Mesenchymal stem cell (in vitro differentiated cells and primary cell): ENCODE data around the gene KDM1B.
A peak's percentile ranks its signal among the peaks of the same experiment; 100 is the strongest.

ENCODE experiments used
- DNase-seq: peaks from one replicate; pipeline ENCODE4 v3.0.0-alpha.2; 2013
- H2AFZ ChIP-seq: one replicate; pipeline ENCODE4 v1.6.1; 2013; ENCODE audit warnings: low read depth, mild to moderate bottlenecking, control low read depth, inconsistent platforms, low read length, moderate library complexity
- H2AK5ac ChIP-seq: 2 replicates; pipeline ENCODE4 v1.6.1; 2013; ENCODE audit warnings: low read length, moderate library complexity, mild to moderate bottlenecking, inconsistent platforms; ENCODE audit not compliant: severe bottlenecking
- H2BK120ac ChIP-seq: one replicate; pipeline ENCODE4 v1.6.1; 2013; ENCODE audit warnings: low read depth, mild to moderate bottlenecking, inconsistent platforms, low read length, moderate library complexity
- H2BK12ac ChIP-seq, 2 experiments: one replicate each; pipeline ENCODE4 v1.6.1; 2013; ENCODE audit warnings: inconsistent platforms in 2 of 2, low read length in 2 of 2, mild to moderate bottlenecking in 2 of 2, moderate library complexity in 2 of 2, control low read depth in 1 of 2
- H2BK15ac ChIP-seq: one replicate; pipeline ENCODE4 v1.6.1; 2013; ENCODE audit warnings: mild to moderate bottlenecking, low read depth, inconsistent platforms; ENCODE audit not compliant: poor library complexity, severe bottlenecking
- H2BK5ac ChIP-seq: 2 replicates; pipeline ENCODE4 v1.6.1; 2013; ENCODE audit warnings: low read depth, mild to moderate bottlenecking, low read length, control low read depth, inconsistent platforms; ENCODE audit not compliant: poor library complexity, severe bottlenecking
- H3K14ac ChIP-seq, 2 experiments: one replicate each; pipeline ENCODE4 v1.6.1; 2013; ENCODE audit warnings: inconsistent platforms in 2 of 2, low read length in 2 of 2, control low read depth in 1 of 2, mild to moderate bottlenecking in 1 of 2, moderate library complexity in 1 of 2
- H3K18ac ChIP-seq, 2 experiments: one replicate each; pipeline ENCODE4 v1.6.1; 2013; ENCODE audit warnings: inconsistent platforms in 2 of 2, low read length in 2 of 2, control low read depth in 1 of 2, low read depth in 1 of 2, mild to moderate bottlenecking in 1 of 2
- H3K23ac ChIP-seq, 2 experiments: one replicate each; pipeline ENCODE4 v1.6.1; 2013; ENCODE audit warnings: inconsistent platforms in 2 of 2, low read length in 2 of 2, mild to moderate bottlenecking in 2 of 2, moderate library complexity in 2 of 2, control low read depth in 1 of 2
- H3K27ac ChIP-seq: 2 replicates; pipeline ENCODE4 v1.5.1; 2013; ENCODE audit warnings: mild to moderate bottlenecking, moderate library complexity, low read length, control low read depth, inconsistent platforms; ENCODE audit not compliant: poor library complexity, severe bottlenecking
- H3K27me3 ChIP-seq, 2 experiments: 2 replicates each; pipeline versions ENCODE4 v1.6.1 to v1.7.0; 2013; ENCODE audit warnings: low read length in 2 of 2, mild to moderate bottlenecking in 2 of 2, moderate library complexity in 2 of 2, control low read depth in 1 of 2, inconsistent platforms in 1 of 2; ENCODE audit not compliant: control insufficient read depth in 1 of 2, insufficient read depth in 1 of 2
- H3K36me3 ChIP-seq, 2 experiments: 2 replicates each; pipeline versions ENCODE4 v1.6.1 to v1.7.0; 2013; ENCODE audit warnings: low read length in 2 of 2, control low read depth in 1 of 2, inconsistent platforms in 1 of 2, low read depth in 1 of 2, mild to moderate bottlenecking in 1 of 2; ENCODE audit not compliant: insufficient read depth in 2 of 2, control insufficient read depth in 1 of 2
- H3K4ac ChIP-seq, 2 experiments: one replicate each; pipeline ENCODE4 v1.6.1; 2013; ENCODE audit warnings: inconsistent platforms in 2 of 2, low read length in 2 of 2, mild to moderate bottlenecking in 2 of 2, moderate library complexity in 2 of 2, control low read depth in 1 of 2, low read depth in 1 of 2
- H3K4me1 ChIP-seq: 2 replicates; pipeline ENCODE4 v1.6.1; 2013; ENCODE audit warnings: low read depth, low read length, control low read depth; ENCODE audit not compliant: control insufficient read depth, insufficient read depth
- H3K4me2 ChIP-seq: 2 replicates; pipeline ENCODE4 v1.6.1; 2013; ENCODE audit warnings: low read length, mild to moderate bottlenecking, inconsistent platforms; ENCODE audit not compliant: poor library complexity, severe bottlenecking
- H3K4me3 ChIP-seq, 2 experiments: 2 replicates each; pipeline versions ENCODE4 v1.5.1 to v1.7.0; 2013; ENCODE audit warnings: low read length in 2 of 2, mild to moderate bottlenecking in 2 of 2, control low read depth in 1 of 2, low read depth in 1 of 2; ENCODE audit not compliant: insufficient read depth in 1 of 2
- H3K79me1 ChIP-seq: replicated peaks from 2 replicates; pipeline ENCODE4 v1.6.1; 2013; ENCODE audit warnings: mild to moderate bottlenecking, control low read depth, low read length, inconsistent platforms; ENCODE audit not compliant: poor library complexity, severe bottlenecking
- H3K9ac ChIP-seq: 2 replicates; pipeline ENCODE4 v1.7.0; 2013; ENCODE audit warnings: mild to moderate bottlenecking, low read length, moderate library complexity
- H3K9me3 ChIP-seq: 2 replicates; pipeline ENCODE4 v1.7.0; 2013; ENCODE audit warnings: mild to moderate bottlenecking, low read length; ENCODE audit not compliant: control insufficient read depth
- H4K8ac ChIP-seq: one replicate; pipeline ENCODE4 v1.6.1; 2013; ENCODE audit warnings: inconsistent platforms, mild to moderate bottlenecking, low read length, moderate library complexity
- H4K91ac ChIP-seq: one replicate; pipeline ENCODE4 v1.6.1; 2013; ENCODE audit warnings: mild to moderate bottlenecking, low read length, inconsistent platforms
- WGBS: methylation state at CpG from one replicate; pipeline ENCODE4 v1.1.7; 2013; ENCODE audit warnings: mixed read lengths; 5-methylcytosine and 5-hydroxymethylcytosine counted together

Gene KDM1B

GRCh38 chr6:18162401-18162800 lies 7.2 kb downstream of the KDM1B start:
- no peak overlapping the region for H3K4me2 ChIP-seq
- no peak overlapping the region for H3K27ac ChIP-seq
- H2AFZ ChIP-seq, result no peak overlapping the region
- no peak overlapping the region for H3K18ac ChIP-seq
- no peak overlapping the region for H3K4me3 ChIP-seq
- no peak overlapping the region for H3K14ac ChIP-seq
- H2BK5ac ChIP-seq, result no peak overlapping the region
- no peak overlapping the region for H4K8ac ChIP-seq
- H3K79me1 ChIP-seq, result no peaks in the 10 kb centered on the region
- H3K27me3 ChIP-seq, result no peaks in the 10 kb centered on the region
- 97% methylated on average over 2 of the region's 2 CpGs for WGBS
- no peak overlapping the region for H2BK12ac ChIP-seq
- no peak overlapping the region for H2BK120ac ChIP-seq
- DNase-seq, result no peak
- peaks cover 0 to 45% of the 10 kb centered on the region in 2 experiments for H3K36me3 ChIP-seq
- no peaks in the 10 kb centered on the region for H3K4me1 ChIP-seq
- no peak overlapping the region for H4K91ac ChIP-seq
- H3K9me3 ChIP-seq, result no peaks in the 10 kb centered on the region
- H2AK5ac ChIP-seq, result no peak overlapping the region
- no peak overlapping the region for H3K9ac ChIP-seq
- H3K4ac ChIP-seq, result no peak overlapping the region
- H2BK15ac ChIP-seq, result no peak overlapping the region
- no peak overlapping the region for H3K23ac ChIP-seq

- H3K4me2 ChIP-seq, result no peak overlapping the region
- H2BK12ac ChIP-seq, result no peak overlapping the region
Measured at GRCh38 chr6:18165751-18166150, 10.5 kb downstream of the KDM1B start.

GRCh38 chr6:18166312-18167036 lies 11.3 kb downstream of the KDM1B start:
- Histone ChIP-seq H3K4ac (no peak overlapping the region), H3K79me1 (no peaks in the 10 kb centered on the region), H3K14ac (no peak overlapping the region), H3K36me3 (peaks cover 6 to 58% of the 10 kb centered on the region in 2 experiments), H2BK15ac (no peak overlapping the region), H3K4me1 (no peaks in the 10 kb centered on the region), H2AK5ac (no peak overlapping the region), H3K9me3 (peaks cover 5% of the 10 kb centered on the region), H3K18ac (no peak overlapping the region), H3K27me3 (no peaks in the 10 kb centered on the region), H4K8ac (no peak overlapping the region), H4K91ac (no peak overlapping the region), H3K4me2 (no peak overlapping the region), H3K23ac (no peak overlapping the region), H2BK5ac (no peak overlapping the region), H2BK120ac (no peak overlapping the region), H3K27ac (no peak overlapping the region), H3K9ac (peak overlapping the region; percentile 64), H3K4me3 (no peak overlapping the region), H2AFZ (no peak overlapping the region), H2BK12ac (no peak overlapping the region)
- WGBS, result 100% methylated on average over 1 of the region's 2 CpGs
- DNase-seq, result no peak

More at GRCh38 chr6:18165751-18166150, 10.5 kb downstream of the KDM1B start:
- no peak overlapping the region for H3K23ac ChIP-seq
- WGBS, result 96% methylated on average over 4 of the region's 4 CpGs
- H2BK15ac ChIP-seq, result no peak overlapping the region
- H3K4me3 ChIP-seq, result no peak overlapping the region
- H3K27ac ChIP-seq, result no peak overlapping the region
- H3K79me1 ChIP-seq, result no peaks in the 10 kb centered on the region
- peaks cover 6 to 59% of the 10 kb centered on the region in 2 experiments for H3K36me3 ChIP-seq
- H3K4me1 ChIP-seq, result no peaks in the 10 kb centered on the region
- peak overlapping the region; percentile 64 for H3K9ac ChIP-seq
- no peak overlapping the region for H3K4ac ChIP-seq
- no peak overlapping the region for H2BK5ac ChIP-seq
- H4K8ac ChIP-seq, result no peak overlapping the region
- H2AFZ ChIP-seq, result no peak overlapping the region
- DNase-seq, result no peak
- H3K14ac ChIP-seq, result no peak overlapping the region
- no peaks in the 10 kb centered on the region for H3K27me3 ChIP-seq
- peaks cover 5% of the 10 kb centered on the region for H3K9me3 ChIP-seq
- H3K18ac ChIP-seq, result no peak overlapping the region
- H4K91ac ChIP-seq, result no peak overlapping the region
- no peak overlapping the region for H2BK120ac ChIP-seq
- H2AK5ac ChIP-seq, result no peak overlapping the region

GRCh38 chr6:18168264-18168663 lies 13.0 kb downstream of the KDM1B start:
- Histone ChIP-seq H3K36me3 (peaks cover 6 to 49% of the 10 kb centered on the region in 2 experiments), H2AK5ac (no peak overlapping the region), H3K18ac (no peak overlapping the region), H3K9me3 (peaks cover 5% of the 10 kb centered on the region), H4K8ac (no peak overlapping the region), H3K27ac (no peak overlapping the region), H2BK15ac (no peak overlapping the region), H3K14ac (no peak overlapping the region), H2AFZ (no peak overlapping the region), H2BK120ac (no peak overlapping the region), H3K27me3 (no peaks in the 10 kb centered on the region), H3K4me3 (no peak overlapping the region), H3K9ac (no peak overlapping the region), H3K4me1 (no peaks in the 10 kb centered on the region), H3K79me1 (no peaks in the 10 kb centered on the region), H4K91ac (no peak overlapping the region), H3K23ac (no peak overlapping the region), H3K4me2 (no peak overlapping the region), H2BK12ac (no peak overlapping the region), H3K4ac (no peak overlapping the region), H2BK5ac (no peak overlapping the region)
- DNase-seq, result no peak
- 100% methylated on average over 1 of the region's 3 CpGs for WGBS
